HG02759 (cell line): Measurements from ENCODE around the gene UPF2.

Source experiments
- ATAC-seq: cut with Tn5 transposase; IDR thresholded peaks from one replicate; pipeline ENCODE4 v1.9.1; 2021; ENCODE audit warnings: mild to moderate bottlenecking, moderate library complexity; ENCODE audit not compliant: unreplicated experiment

The UPF2 gene

GRCh38 chr10:11870461-11870780 lies 172.2 kb downstream of the UPF2 start:
- ATAC-seq: no peak
